H1 (cell line): ENCODE data around the gene IFRD1. TPM values are rescaled to one million over a fixed set of nuclear protein-coding genes. Genes with fewer than 3 reads are reported as not detected.

Experiments
- CTCF ChIA-PET: fragments of 300-600 bp; sonication (Branson Sonifier 250); formaldehyde crosslinking; loops from one replicate; lab custom pipeline; 2021; ENCODE audit not compliant: partially characterized antibody; lab: Charles Lee
- POLR2A ChIA-PET: fragments of 300-600 bp; sonication (Branson Sonifier 250); formaldehyde crosslinking; loops from one replicate; lab custom pipeline; 2021; ENCODE audit warnings: inconsistent platforms; ENCODE audit not compliant: partially characterized antibody; lab: Charles Lee
- DNase-seq, 2 experiments: peaks; one replicate each; pipeline versions ENCODE4 v3.0.0 to v3.0.0-alpha.2; 2010 to 2022; ENCODE audit warnings: low spot score in 2 of 2, low read depth in 1 of 2, mixed read lengths in 1 of 2
- FAIRE-seq: peaks from 2 replicates; lab custom pipeline; 2011; peaks lifted over from hg19 to GRCh38; lab: Jason Lieb, UNC
- H2AFZ ChIP-seq: 2 replicates; pipeline ENCODE4 v1.8.1; 2012; ENCODE audit warnings: low read length, inconsistent platforms
- H2AK5ac ChIP-seq: 2 replicates; pipeline ENCODE4 v1.6.1; 2013; ENCODE audit warnings: low read depth, low read length
- H2BK120ac ChIP-seq: replicated peaks from 2 replicates; pipeline ENCODE3; 2013; ENCODE audit warnings: low read depth, low read length, inconsistent platforms
- H2BK12ac ChIP-seq: 2 replicates; pipeline ENCODE4 v1.6.1; 2013; ENCODE audit warnings: low read depth, low read length
- H2BK15ac ChIP-seq: 2 replicates; pipeline ENCODE4 v1.6.1; 2013; ENCODE audit warnings: low read length
- H2BK20ac ChIP-seq: 2 replicates; pipeline ENCODE4 v1.6.1; 2013; ENCODE audit warnings: low read length
- H2BK5ac ChIP-seq: 2 replicates; pipeline ENCODE4 v1.6.1; 2013; ENCODE audit warnings: low read depth, low read length
- H3K14ac ChIP-seq: 2 replicates; pipeline ENCODE4 v1.6.1; 2013; ENCODE audit warnings: inconsistent platforms; ENCODE audit not compliant: insufficient read length
- H3K18ac ChIP-seq: 2 replicates; pipeline ENCODE4 v1.6.1; 2013; ENCODE audit warnings: low read length; ENCODE audit errors: extremely low read depth
- H3K23ac ChIP-seq: 2 replicates; pipeline ENCODE4 v1.6.1; 2013; ENCODE audit warnings: inconsistent platforms; ENCODE audit not compliant: insufficient read length
- H3K23me2 ChIP-seq: 2 replicates; pipeline ENCODE4 v1.6.1; 2013; ENCODE audit warnings: low read depth, low read length
- H3K27ac ChIP-seq: 2 replicates; pipeline ENCODE4 v1.6.1; 2011; ENCODE audit warnings: low read depth, low read length, inconsistent platforms
- H3K27me3 ChIP-seq, 4 experiments: replicated peaks in 1 of 4; 1 replicate in 1 of 4; 2 replicates in 3 of 4; pipeline versions ENCODE4 v1.6.1 to v1.8.1; 2011 to 2013; ENCODE audit warnings: low read length in 3 of 4, mild to moderate bottlenecking in 3 of 4, inconsistent platforms in 2 of 4, mixed read lengths in 2 of 4, moderate library complexity in 1 of 4; ENCODE audit not compliant: control insufficient read depth in 3 of 4, insufficient read depth in 3 of 4; ENCODE audit errors: extremely low read depth in 1 of 4
- H3K36me3 ChIP-seq, 4 experiments: 2 replicates each; pipeline versions ENCODE4 v1.6.1 to v1.8.1; 2011 to 2013; ENCODE audit warnings: mild to moderate bottlenecking in 4 of 4, low read length in 3 of 4, moderate library complexity in 2 of 4, control low read depth in 1 of 4, inconsistent platforms in 1 of 4; ENCODE audit not compliant: insufficient read depth in 4 of 4, control insufficient read depth in 2 of 4
- H3K4ac ChIP-seq: replicated peaks from 2 replicates; pipeline ENCODE3; 2013; ENCODE audit warnings: low read length, low read depth, mixed read lengths, inconsistent platforms; ENCODE audit not compliant: insufficient read length
- H3K4me1 ChIP-seq, 4 experiments: replicated peaks in 1 of 4; 1 replicate in 1 of 4; 2 replicates in 3 of 4; pipeline versions ENCODE4 v1.6.1 to v1.8.1; 2011 to 2013; ENCODE audit warnings: low read length in 3 of 4, inconsistent platforms in 2 of 4, mixed read lengths in 1 of 4; ENCODE audit not compliant: insufficient read depth in 4 of 4, control insufficient read depth in 3 of 4
- H3K4me2 ChIP-seq, 2 experiments: 2 replicates each; pipeline versions ENCODE4 v1.6.1 to v1.8.1; 2011 to 2013; ENCODE audit warnings: low read depth in 2 of 2, low read length in 2 of 2, control low read depth in 1 of 2, inconsistent platforms in 1 of 2, mild to moderate bottlenecking in 1 of 2; ENCODE audit not compliant: insufficient read depth in 1 of 2
- H3K4me3 ChIP-seq, 4 experiments: fragments of 200-600, 300-600 bp in 1 of 4; sonication (generic), shearing (Covaris generic), sonication (Bioruptor Twin) in 1 of 4; 2 replicates each; pipeline versions ENCODE4 v1.5.1 to v1.8.1; 2011 to 2016; ENCODE audit warnings: low read length in 4 of 4, low read depth in 3 of 4, control low read depth in 2 of 4, inconsistent platforms in 2 of 4, mild to moderate bottlenecking in 2 of 4, mixed read lengths in 1 of 4, moderate library complexity in 1 of 4; ENCODE audit not compliant: insufficient read depth in 2 of 4; ENCODE audit errors: extremely low read depth in 1 of 4
- H3K56ac ChIP-seq: replicated peaks from 2 replicates; pipeline ENCODE3; 2013; ENCODE audit warnings: low read depth, mild to moderate bottlenecking, mixed read lengths, low read length, inconsistent platforms; ENCODE audit not compliant: insufficient read length
- H3K79me1 ChIP-seq: 2 replicates; pipeline ENCODE4 v1.6.1; 2013; ENCODE audit warnings: low read depth, low read length, control low read depth
- H3K79me2 ChIP-seq, 2 experiments: 2 replicates each; pipeline versions ENCODE4 v1.6.1 to v1.8.1; 2012 to 2013; ENCODE audit warnings: low read length in 2 of 2, mild to moderate bottlenecking in 2 of 2, inconsistent platforms in 1 of 2; ENCODE audit not compliant: insufficient read depth in 2 of 2, control insufficient read depth in 1 of 2
- H3K9ac ChIP-seq, 4 experiments: replicated peaks in 1 of 4; 1 replicate in 1 of 4; 2 replicates in 3 of 4; pipeline versions ENCODE4 v1.6.1 to v1.8.1; 2011 to 2013; ENCODE audit warnings: low read depth in 3 of 4, low read length in 3 of 4, control low read depth in 2 of 4, mild to moderate bottlenecking in 2 of 4, moderate library complexity in 2 of 4, inconsistent platforms in 1 of 4; ENCODE audit errors: extremely low read depth in 1 of 4
- H3K9me3 ChIP-seq, 2 experiments: 2 replicates each; pipeline versions ENCODE4 v1.6.1 to v1.8.1; 2012 to 2013; ENCODE audit warnings: mild to moderate bottlenecking in 2 of 2, moderate library complexity in 2 of 2, control low read depth in 1 of 2, inconsistent platforms in 1 of 2, low read depth in 1 of 2, low read length in 1 of 2, mixed read lengths in 1 of 2; ENCODE audit not compliant: insufficient read depth in 2 of 2
- H4K20me1 ChIP-seq, 2 experiments: replicated peaks in 1 of 2; 2 replicates each; pipeline versions ENCODE3 to v1.8.1; 2011 to 2013; ENCODE audit warnings: inconsistent platforms in 2 of 2, low read length in 2 of 2, mild to moderate bottlenecking in 1 of 2; ENCODE audit not compliant: insufficient read depth in 2 of 2, control insufficient read depth in 1 of 2
- H4K5ac ChIP-seq: 2 replicates; pipeline ENCODE4 v1.6.1; 2013; ENCODE audit warnings: low read length, low read depth, mixed read lengths, inconsistent platforms; ENCODE audit not compliant: insufficient read length
- H4K8ac ChIP-seq: 2 replicates; pipeline ENCODE4 v1.8.0; 2013; ENCODE audit warnings: mild to moderate bottlenecking, moderate library complexity, low read length, inconsistent platforms; ENCODE audit not compliant: insufficient read depth; ENCODE audit errors: extremely low read depth
- H4K91ac ChIP-seq: replicated peaks from 2 replicates; pipeline ENCODE3; 2013; ENCODE audit warnings: low read length, mixed read lengths, inconsistent platforms; ENCODE audit not compliant: insufficient read length
- CBX8 ChIP-seq: fragments of 300-800, 300-1000 bp; sonication (generic); IDR thresholded peaks from 2 replicates; pipeline ENCODE4 v1.7.1; 2016; ENCODE audit warnings: low read depth, low read length, borderline replicate concordance
- CHD1 ChIP-seq: IDR thresholded peaks from 2 replicates; pipeline ENCODE4 v1.6.1; 2012; ENCODE audit warnings: low read depth, low read length, improper control_type of control experiment
- CREB1 ChIP-seq: IDR thresholded peaks from 2 replicates; pipeline ENCODE4 v1.6.1; 2012; ENCODE audit warnings: inconsistent platforms
- EGR1 ChIP-seq: IDR thresholded peaks from 2 replicates; pipeline ENCODE4 v1.6.1; 2011; ENCODE audit warnings: low read depth, low read length, borderline replicate concordance
- EZH2 ChIP-seq: fragments of 200-600 bp; sonication (generic); IDR thresholded peaks from 2 replicates; pipeline ENCODE4 v1.7.1; 2012; ENCODE audit warnings: low read depth, mild to moderate bottlenecking, moderate library complexity, low read length, inconsistent platforms; ENCODE audit not compliant: severe bottlenecking
- TEAD4 ChIP-seq: IDR thresholded peaks from 2 replicates; pipeline ENCODE4 v1.6.1; 2012; ENCODE audit warnings: low read depth, low read length, inconsistent platforms, mixed read lengths
- ZNF274 ChIP-seq: IDR thresholded peaks from 2 replicates; pipeline ENCODE4 v1.7.0; 2012; ENCODE audit warnings: low read length, borderline replicate concordance; ENCODE audit errors: extremely low read depth
- WGBS, 2 experiments: shearing (Covaris generic) in 1 of 2; methylation state at CpG; one replicate each; pipeline versions ENCODE4 v1.1.6 to v1.1.7; 2013 to 2015; ENCODE audit warnings: low lambda C conversion rate in 2 of 2, mixed read lengths in 2 of 2, inconsistent platforms in 1 of 2, low coverage in 1 of 2, missing lambda C conversion rate in 1 of 2; ENCODE audit not compliant: insufficient replicate concordance in 2 of 2, insufficient coverage in 1 of 2, insufficient read length in 1 of 2; ENCODE audit errors: extremely low coverage in 1 of 2, missing lambda C conversion rate in 1 of 2; 5-methylcytosine and 5-hydroxymethylcytosine counted together
- polyA plus RNA-seq, 7 experiments: library from polyadenylated mRNA; depleted of rRNA in 3 of 7; stranded (reverse) in 5 of 7; unstranded in 2 of 7; fragments of >200 nt in 5 of 7; fragments of 200-250 nt in 2 of 7; gene quantifications; 1 replicate in 5 of 7; 2 replicates in 1 of 7; 4 replicates in 1 of 7; pipeline versions ENCODE4 v1.2.1 to v1.2.3, GENCODE V29; 2011 to 2013; ENCODE audit warnings: missing spikeins in 2 of 7, mixed read lengths in 2 of 7
- total RNA-seq: library from RNA; stranded (reverse); fragmentation: NEBNext Ultra II Directional; extraction: Animal tissue kit (Norgen Biotek cat#: 25700); gene quantifications from 2 replicates; pipeline ENCODE4 v1.2.1, GENCODE V29; 2021
- TF ChIP-seq, protein P1 (sequence below): IDR thresholded peaks from 2 replicates; pipeline ENCODE4 v1.6.1; 2011; ENCODE audit warnings: low read length, improper control_type of control experiment

The IFRD1 gene
- total and polyA plus RNA-seq, 2 of the 8 experiments (the other 6 are each of a cell fraction or from before 2014, with no cell fraction given): 23.0 to 50.4 TPM

DNA sequence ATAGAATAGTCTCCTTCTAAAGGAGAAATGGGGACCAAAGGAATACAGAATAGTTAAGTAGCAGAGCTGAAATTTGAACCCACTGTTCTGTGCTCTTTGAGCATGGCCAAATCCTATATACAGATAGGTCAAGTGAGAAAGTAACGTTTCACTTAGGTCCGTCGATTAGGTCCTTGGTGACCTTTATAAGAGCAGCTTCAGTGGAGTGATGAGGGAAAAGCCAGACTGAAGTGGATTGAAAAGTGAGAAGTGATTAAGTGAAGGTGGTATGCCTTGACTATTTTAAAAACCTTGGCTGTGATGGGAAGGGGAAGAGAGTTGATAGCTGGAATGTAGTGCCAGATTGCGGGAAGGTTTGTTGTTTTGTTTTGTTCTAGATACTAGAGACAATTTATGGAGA is 19.9 kb downstream of the IFRD1 start:
- TF ChIP-seq TEAD4: no peak
- TF ChIP-seq CBX8: no peak
- TF ChIP-seq, protein P1, sequence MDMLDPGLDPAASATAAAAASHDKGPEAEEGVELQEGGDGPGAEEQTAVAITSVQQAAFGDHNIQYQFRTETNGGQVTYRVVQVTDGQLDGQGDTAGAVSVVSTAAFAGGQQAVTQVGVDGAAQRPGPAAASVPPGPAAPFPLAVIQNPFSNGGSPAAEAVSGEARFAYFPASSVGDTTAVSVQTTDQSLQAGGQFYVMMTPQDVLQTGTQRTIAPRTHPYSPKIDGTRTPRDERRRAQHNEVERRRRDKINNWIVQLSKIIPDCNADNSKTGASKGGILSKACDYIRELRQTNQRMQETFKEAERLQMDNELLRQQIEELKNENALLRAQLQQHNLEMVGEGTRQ: no peak
- TF ChIP-seq CHD1: no peak
- no peak for TF ChIP-seq ZNF274
- TF ChIP-seq EZH2: no peak
- TF ChIP-seq CREB1: no peak
- no peak for TF ChIP-seq EGR1
- H3K23me2 ChIP-seq: no peaks in the 10 kb centered on the region
- H2AFZ ChIP-seq: no peak overlapping the region
- H3K79me2 ChIP-seq: 0 out of 4 replicates have a peak, but pooled peaks cover 0 to 2% of the 10 kb centered on the region in 2 experiments
- no peak overlapping the region for H2BK20ac ChIP-seq
- no peak overlapping the region for H3K56ac ChIP-seq
- H3K18ac ChIP-seq: no peak overlapping the region
- no peak overlapping the region for H3K14ac ChIP-seq
- H3K4me3 ChIP-seq: no peak overlapping the region
- no peak overlapping the region for H4K8ac ChIP-seq
- H3K4me2 ChIP-seq: no peak overlapping the region
- no peak overlapping the region for H3K9ac ChIP-seq
- no peak for DNase-seq
- H2BK5ac ChIP-seq: no peak overlapping the region
- CTCF ChIA-PET: interaction anchor here (0.6 to 1.6 kb wide), 6 partner anchors 10 to 729 kb away, joined by 3 to 6 read pairs (median 3); partner anchors contain the start of gene LSMEM1
- peaks cover 0 to 4% of the 10 kb centered on the region in 2 experiments for H4K20me1 ChIP-seq
- no peak overlapping the region for H2BK15ac ChIP-seq
- no peak for FAIRE-seq
- H3K27ac ChIP-seq: no peak overlapping the region
- H2BK12ac ChIP-seq: no peak overlapping the region
- no peak overlapping the region for H3K4ac ChIP-seq
- WGBS, 2 experiments: 75% methylated on average over 4 of the region's 4 CpGs; no CpG with 5 or more reads in 1 of the 2 experiments
- H3K27me3 ChIP-seq: no peaks in the 10 kb centered on the region
- H3K4me1 ChIP-seq: no peaks in the 10 kb centered on the region
- H3K36me3 ChIP-seq: peaks cover 14 to 92% (median 52%) of the 10 kb centered on the region in 4 experiments
- no peak overlapping the region for H3K23ac ChIP-seq
- no peaks in the 10 kb centered on the region; the same call in 1 of the 2 replicates for H3K79me1 ChIP-seq
- POLR2A ChIA-PET: interaction anchor here (3.5 kb wide), 1 partner anchor 19 kb away, joined by 22 read pairs; the partner anchor contains the start of gene IFRD1
- no peaks in the 10 kb centered on the region for H3K9me3 ChIP-seq
- H4K5ac ChIP-seq: no peak overlapping the region
- no peak overlapping the region for H4K91ac ChIP-seq
- H2BK120ac ChIP-seq: no peak overlapping the region
- no peak overlapping the region for H2AK5ac ChIP-seq
